Activated naive CD4-positive, alpha-beta T cell treated with anti-CD3 and anti-CD28 coated beads, Interleukin-2, amount 50 U/mL, for 24 hours (primary cell): ENCODE measurements around the gene SFXN4.

ENCODE experiments used
- H3K27ac Mint-ChIP-seq: one replicate; pipeline ENCODE4 v1.8.0; 2021; ENCODE audit warnings: mild to moderate bottlenecking, mixed read lengths
- H3K27me3 Mint-ChIP-seq: one replicate; pipeline ENCODE4 v1.8.0; 2021; ENCODE audit warnings: mixed read lengths
- H3K36me3 Mint-ChIP-seq: one replicate; pipeline ENCODE4 v1.8.0; 2021; ENCODE audit warnings: mixed read lengths
- H3K4me1 Mint-ChIP-seq: one replicate; pipeline ENCODE4 v1.8.0; 2021; ENCODE audit warnings: mixed read lengths
- H3K4me3 Mint-ChIP-seq: one replicate; pipeline ENCODE4 v1.8.0; 2021; ENCODE audit warnings: mild to moderate bottlenecking, mixed read lengths
- H3K9me3 Mint-ChIP-seq: one replicate; pipeline ENCODE4 v1.8.0; 2021; ENCODE audit warnings: mixed read lengths

SFXN4 gene

GRCh38 chr10:119136084-119136483 is 29.4 kb downstream of the SFXN4 start:
- peaks cover 10% of the 10 kb centered on the region for H3K36me3 Mint-ChIP-seq
- no peak overlapping the region for H3K4me3 Mint-ChIP-seq
- H3K27ac Mint-ChIP-seq = no peak overlapping the region
- H3K9me3 Mint-ChIP-seq = no peaks in the 10 kb centered on the region
- H3K4me1 Mint-ChIP-seq = peaks cover 39% of the 10 kb centered on the region
- no peaks in the 10 kb centered on the region for H3K27me3 Mint-ChIP-seq

GRCh38 chr10:119135513-119135881 is 30.0 kb downstream of the SFXN4 start:
- Mint-ChIP-seq H3K27ac (peak overlapping the region; percentile 2), H3K9me3 (no peaks in the 10 kb centered on the region), H3K4me3 (no peak overlapping the region), H3K27me3 (no peaks in the 10 kb centered on the region), H3K36me3 (peaks cover 10% of the 10 kb centered on the region), H3K4me1 (peaks cover 45% of the 10 kb centered on the region)

GRCh38 chr10:119133949-119134348 is 31.6 kb downstream of the SFXN4 start:
- no peaks in the 10 kb centered on the region for H3K27me3 Mint-ChIP-seq
- H3K36me3 Mint-ChIP-seq = peaks cover 12% of the 10 kb centered on the region
- H3K4me1 Mint-ChIP-seq = peaks cover 41% of the 10 kb centered on the region
- no peak overlapping the region for H3K4me3 Mint-ChIP-seq
- H3K27ac Mint-ChIP-seq = peak overlapping the region; percentile 52
- H3K9me3 Mint-ChIP-seq = no peaks in the 10 kb centered on the region

GRCh38 chr10:119132521-119133345 is 32.8 kb downstream of the SFXN4 start:
- H3K27me3 Mint-ChIP-seq = no peaks in the 10 kb centered on the region
- peak overlapping the region; percentile 95 for H3K27ac Mint-ChIP-seq
- H3K4me3 Mint-ChIP-seq = peak overlapping the region; percentile 26
- H3K4me1 Mint-ChIP-seq = peaks cover 39% of the 10 kb centered on the region
- peaks cover 12% of the 10 kb centered on the region for H3K36me3 Mint-ChIP-seq
- H3K9me3 Mint-ChIP-seq = no peaks in the 10 kb centered on the region

- Mint-ChIP-seq H3K27me3 (no peaks in the 10 kb centered on the region), H3K4me1 (peaks cover 36% of the 10 kb centered on the region), H3K4me3 (peak overlapping the region; percentile 91), H3K36me3 (peaks cover 12% of the 10 kb centered on the region), H3K9me3 (no peaks in the 10 kb centered on the region), H3K27ac (peak overlapping the region; percentile 95)
Measured at GRCh38 chr10:119131512-119132240, 33.8 kb downstream of the SFXN4 start.

GRCh38 chr10:119129721-119130120 is 35.8 kb downstream of the SFXN4 start:
- no peaks in the 10 kb centered on the region for H3K9me3 Mint-ChIP-seq
- H3K4me1 Mint-ChIP-seq = peaks cover 31% of the 10 kb centered on the region
- no peak overlapping the region for H3K27ac Mint-ChIP-seq
- H3K36me3 Mint-ChIP-seq = peaks cover 19% of the 10 kb centered on the region
- H3K4me3 Mint-ChIP-seq = no peak overlapping the region
- no peaks in the 10 kb centered on the region for H3K27me3 Mint-ChIP-seq

- H3K27ac Mint-ChIP-seq = no peak overlapping the region
- peaks cover 14% of the 10 kb centered on the region for H3K36me3 Mint-ChIP-seq
- H3K27me3 Mint-ChIP-seq = no peaks in the 10 kb centered on the region
- no peaks in the 10 kb centered on the region for H3K9me3 Mint-ChIP-seq
- H3K4me1 Mint-ChIP-seq = peaks cover 7% of the 10 kb centered on the region
- no peak overlapping the region for H3K4me3 Mint-ChIP-seq
Measured at GRCh38 chr10:119125942-119126341, 39.6 kb downstream of the SFXN4 start.

GRCh38 chr10:119120875-119121274 is 44.6 kb downstream of the SFXN4 start:
- peaks cover 9% of the 10 kb centered on the region for H3K36me3 Mint-ChIP-seq

GRCh38 chr10:119120413-119120867 is 45.1 kb downstream of the SFXN4 start:
- Mint-ChIP-seq H3K9me3 (no peaks in the 10 kb centered on the region), H3K4me1 (no peaks in the 10 kb centered on the region), H3K4me3 (no peak overlapping the region), H3K36me3 (peaks cover 6% of the 10 kb centered on the region), H3K27me3 (no peaks in the 10 kb centered on the region), H3K27ac (no peak overlapping the region)

More at GRCh38 chr10:119120875-119121274, 44.6 kb downstream of the SFXN4 start:
- Mint-ChIP-seq H3K4me1 (no peaks in the 10 kb centered on the region), H3K27ac (no peak overlapping the region), H3K4me3 (no peak overlapping the region), H3K27me3 (no peaks in the 10 kb centered on the region), H3K9me3 (no peaks in the 10 kb centered on the region)

GRCh38 chr10:119119400-119119799 is 46.1 kb downstream of the SFXN4 start:
- peaks cover 6% of the 10 kb centered on the region for H3K36me3 Mint-ChIP-seq
- no peak overlapping the region for H3K27ac Mint-ChIP-seq
- H3K4me1 Mint-ChIP-seq = peaks cover 1% of the 10 kb centered on the region
- H3K9me3 Mint-ChIP-seq = no peaks in the 10 kb centered on the region
- no peak overlapping the region for H3K4me3 Mint-ChIP-seq
- H3K27me3 Mint-ChIP-seq = no peaks in the 10 kb centered on the region

GRCh38 chr10:119118231-119118630 is 47.3 kb downstream of the SFXN4 start:
- H3K9me3 Mint-ChIP-seq = no peaks in the 10 kb centered on the region
- H3K27ac Mint-ChIP-seq = no peak overlapping the region
- peaks cover 9% of the 10 kb centered on the region for H3K36me3 Mint-ChIP-seq
- H3K4me3 Mint-ChIP-seq = no peak overlapping the region
- no peaks in the 10 kb centered on the region for H3K27me3 Mint-ChIP-seq
- H3K4me1 Mint-ChIP-seq = peaks cover 9% of the 10 kb centered on the region

GRCh38 chr10:119116326-119116951 is 49.1 kb downstream of the SFXN4 start:
- H3K27ac Mint-ChIP-seq = no peak overlapping the region
- H3K9me3 Mint-ChIP-seq = no peaks in the 10 kb centered on the region
- H3K27me3 Mint-ChIP-seq = no peaks in the 10 kb centered on the region
- H3K4me3 Mint-ChIP-seq = no peak overlapping the region
- peaks cover 7% of the 10 kb centered on the region for H3K36me3 Mint-ChIP-seq
- peaks cover 9% of the 10 kb centered on the region for H3K4me1 Mint-ChIP-seq

GRCh38 chr10:119115926-119116325 is 49.6 kb downstream of the SFXN4 start:
- H3K27me3 Mint-ChIP-seq = no peaks in the 10 kb centered on the region
- no peaks in the 10 kb centered on the region for H3K9me3 Mint-ChIP-seq
- H3K27ac Mint-ChIP-seq = no peak overlapping the region
- peaks cover 9% of the 10 kb centered on the region for H3K4me1 Mint-ChIP-seq
- no peak overlapping the region for H3K4me3 Mint-ChIP-seq
- H3K36me3 Mint-ChIP-seq = peaks cover 7% of the 10 kb centered on the region

- Mint-ChIP-seq H3K27me3 (no peaks in the 10 kb centered on the region), H3K4me1 (peaks cover 9% of the 10 kb centered on the region), H3K27ac (peak overlapping the region; percentile 68), H3K9me3 (no peaks in the 10 kb centered on the region), H3K36me3 (peaks cover 9% of the 10 kb centered on the region), H3K4me3 (no peak overlapping the region)
Measured at GRCh38 chr10:119113751-119114732, 51.5 kb downstream of the SFXN4 start.

- Mint-ChIP-seq H3K9me3 (no peaks in the 10 kb centered on the region), H3K27ac (no peak overlapping the region), H3K4me3 (no peak overlapping the region), H3K36me3 (peaks cover 7% of the 10 kb centered on the region), H3K27me3 (no peaks in the 10 kb centered on the region), H3K4me1 (peaks cover 9% of the 10 kb centered on the region)
Measured at GRCh38 chr10:119112056-119112455, 53.5 kb downstream of the SFXN4 start.
